HG03108 (cell line): ENCODE results near the gene CA10.

Source experiments
- ATAC-seq: cut with Tn5 transposase; IDR thresholded peaks from one replicate; pipeline ENCODE4 v1.9.1; 2021; ENCODE audit warnings: moderate library complexity; ENCODE audit not compliant: unreplicated experiment

Gene CA10

GRCh38 chr17:52147872-52148271, 10.6 kb downstream of the CA10 start:
- no peak for ATAC-seq

GRCh38 chr17:52147431-52147830, 11.1 kb downstream of the CA10 start:
- no peak for ATAC-seq

- no peak for ATAC-seq
Observed at GRCh38 chr17:52145476-52145875, 13.0 kb downstream of the CA10 start.

- ATAC-seq: no peak
Observed at GRCh38 chr17:52143542-52143941, 15.0 kb downstream of the CA10 start.

GRCh38 chr17:52140601-52141000, 17.9 kb downstream of the CA10 start:
- ATAC-seq: no peak

GRCh38 chr17:52138752-52139151, 19.8 kb downstream of the CA10 start:
- ATAC-seq: no peak

GRCh38 chr17:52138350-52138749, 20.2 kb downstream of the CA10 start:
- no peak for ATAC-seq

- no peak for ATAC-seq
Observed at GRCh38 chr17:52136166-52136565, 22.3 kb downstream of the CA10 start.

GRCh38 chr17:52134641-52135040, 23.9 kb downstream of the CA10 start:
- no peak for ATAC-seq

GRCh38 chr17:52128721-52129120, 29.8 kb downstream of the CA10 start:
- no peak for ATAC-seq

- no peak for ATAC-seq
Observed at GRCh38 chr17:52124993-52125392, 33.5 kb downstream of the CA10 start.

- no peak for ATAC-seq
Observed at GRCh38 chr17:52124561-52124960, 34.0 kb downstream of the CA10 start.

- ATAC-seq: no peak
Observed at GRCh38 chr17:52120465-52120864, 38.0 kb downstream of the CA10 start.

- no peak for ATAC-seq
Observed at GRCh38 chr17:52110923-52111581, 47.5 kb downstream of the CA10 start.

- ATAC-seq: no peak
Observed at GRCh38 chr17:52106638-52107261, 51.8 kb downstream of the CA10 start.

GRCh38 chr17:52106072-52106471, 52.4 kb downstream of the CA10 start:
- no peak for ATAC-seq

GRCh38 chr17:52105591-52105990, 52.9 kb downstream of the CA10 start:
- no peak for ATAC-seq

- no peak for ATAC-seq
Observed at GRCh38 chr17:52096056-52096455, 62.5 kb downstream of the CA10 start.

GRCh38 chr17:52084176-52084575, 74.3 kb downstream of the CA10 start:
- ATAC-seq: no peak

- no peak for ATAC-seq
Observed at GRCh38 chr17:52079496-52079895, 79.0 kb downstream of the CA10 start.

- ATAC-seq: no peak
Observed at GRCh38 chr17:52071712-52072111, 86.8 kb downstream of the CA10 start.

GRCh38 chr17:52064791-52065211, 93.7 kb downstream of the CA10 start:
- no peak for ATAC-seq

GRCh38 chr17:52049496-52049895, 109.0 kb downstream of the CA10 start:
- ATAC-seq: no peak
